Colon (tissue), 2 donors: Measurements from ENCODE around the gene ATRAID.

Experiments
- FAIRE-seq: peaks from 2 replicates; lab custom pipeline; 2012; peaks lifted over from hg19 to GRCh38; lab: Jason Lieb, UNC
- donor health status: control.
- donor health status: control.

The ATRAID gene

GRCh38 chr2:27220091-27220490, 8.2 kb downstream of the ATRAID start:
- FAIRE-seq: no peak

DNA sequence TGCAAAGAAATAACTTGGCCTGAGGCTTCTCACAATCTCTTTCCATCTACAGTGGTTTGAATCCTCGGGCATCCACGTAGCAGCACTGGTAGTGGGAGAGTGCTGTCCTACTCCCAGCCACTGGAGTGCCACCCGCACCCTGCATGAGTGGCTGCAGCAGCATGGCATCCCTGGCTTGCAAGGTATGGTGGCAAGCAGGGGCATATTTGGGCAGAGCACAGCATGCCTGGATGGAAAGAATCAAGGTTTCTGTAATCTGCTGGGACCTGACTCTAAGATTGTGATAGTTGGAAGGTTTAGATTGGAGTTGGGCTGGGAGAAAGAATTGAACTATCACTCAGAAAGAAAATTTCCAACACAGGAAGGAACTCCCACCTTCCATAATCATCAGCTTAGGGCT, 9.3 kb downstream of the ATRAID start:
- FAIRE-seq: no peak

DNA sequence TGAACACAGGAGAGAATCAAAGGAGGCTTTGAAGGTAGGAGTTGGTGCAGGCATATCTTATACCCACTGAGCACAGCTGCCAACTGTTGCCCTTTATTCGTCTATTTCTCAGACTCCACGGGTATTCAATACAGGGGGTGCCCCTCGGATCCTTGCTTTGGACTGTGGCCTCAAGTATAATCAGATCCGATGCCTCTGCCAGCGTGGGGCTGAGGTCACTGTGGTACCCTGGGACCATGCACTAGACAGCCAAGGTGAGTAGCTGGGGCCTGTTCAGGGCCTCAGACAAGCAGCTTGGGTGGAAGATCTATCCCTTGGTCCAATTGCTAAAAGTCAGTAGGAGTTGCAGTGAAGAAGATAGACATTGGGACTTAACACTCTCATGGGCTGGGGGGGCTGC, 10.6 kb downstream of the ATRAID start:
- no peak for FAIRE-seq

DNA sequence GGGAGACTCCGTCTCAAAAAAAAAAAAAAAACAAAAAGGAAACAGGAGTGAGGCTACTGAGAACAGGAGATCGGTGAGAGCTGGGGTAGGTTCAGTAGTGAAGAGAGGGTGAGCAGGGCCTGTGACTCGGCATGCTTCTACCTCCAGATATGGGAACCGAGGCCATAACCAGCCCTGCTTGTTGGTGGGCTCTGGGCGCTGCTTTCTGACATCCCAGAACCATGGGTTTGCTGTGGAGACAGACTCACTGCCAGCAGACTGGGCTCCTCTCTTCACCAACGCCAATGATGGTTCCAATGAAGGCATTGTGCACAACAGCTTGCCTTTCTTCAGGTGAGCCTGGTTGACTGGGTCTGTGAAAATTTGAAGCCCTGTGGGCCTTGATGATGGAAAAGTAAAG, 11.6 kb downstream of the ATRAID start:
- FAIRE-seq: no peak

GRCh38 chr2:27225526-27225925, 13.7 kb downstream of the ATRAID start:
- FAIRE-seq: no peak

- FAIRE-seq: no peak
Measured at GRCh38 chr2:27227501-27227900, 15.7 kb downstream of the ATRAID start.

- no peak for FAIRE-seq
Measured at GRCh38 chr2:27231921-27232320, 20.1 kb downstream of the ATRAID start.

- no peak for FAIRE-seq
Measured at GRCh38 chr2:27233341-27233740, 21.5 kb downstream of the ATRAID start.

- FAIRE-seq: no peak
Measured at GRCh38 chr2:27236136-27236535, 24.3 kb downstream of the ATRAID start.

DNA sequence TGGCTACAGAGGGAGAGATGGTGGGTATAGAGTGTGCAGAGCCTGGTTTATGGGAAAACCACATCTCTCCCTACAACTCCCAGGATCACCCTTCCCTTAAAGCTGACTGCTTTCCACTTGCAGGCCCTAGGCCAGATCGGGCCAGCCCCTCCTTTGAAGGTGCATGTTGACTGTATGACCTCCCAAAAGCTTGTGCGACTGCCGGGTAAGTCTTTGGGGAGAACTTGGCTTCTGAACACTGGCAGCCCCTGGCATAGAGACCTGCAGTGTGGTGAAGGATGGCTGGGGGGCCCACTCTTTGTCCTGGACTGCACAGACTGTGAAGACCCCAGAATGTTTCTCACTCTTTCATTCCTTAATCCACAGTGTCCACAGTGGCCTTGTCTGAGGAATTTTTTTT, 24.8 kb downstream of the ATRAID start:
- FAIRE-seq: no peak

- FAIRE-seq: no peak
Measured at GRCh38 chr2:27237341-27237945, 25.6 kb downstream of the ATRAID start.

GRCh38 chr2:27238976-27239375, 27.1 kb downstream of the ATRAID start:
- FAIRE-seq: no peak

DNA sequence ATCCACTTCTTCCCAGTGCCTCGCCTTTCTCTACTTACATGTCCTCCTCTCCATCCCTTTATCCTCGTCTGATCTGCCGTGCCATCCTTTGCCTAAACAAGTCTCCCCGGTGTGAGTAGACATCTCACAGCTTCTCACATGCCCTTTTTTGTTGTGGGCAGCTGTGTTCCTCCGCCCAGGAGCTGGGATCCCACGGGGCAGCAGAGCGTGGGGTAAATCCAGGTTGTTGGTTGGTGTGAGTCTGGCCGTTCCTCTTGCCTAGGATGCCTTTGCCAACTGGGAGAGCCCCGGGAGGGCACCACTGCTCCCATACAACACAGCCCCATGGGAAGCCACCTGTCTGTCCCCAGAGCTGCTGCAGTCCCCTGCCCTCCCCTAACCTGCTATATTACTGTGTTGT, 28.6 kb downstream of the ATRAID start:
- FAIRE-seq: no peak

- no peak for FAIRE-seq
Measured at GRCh38 chr2:27241761-27242613, 30.1 kb downstream of the ATRAID start.

- FAIRE-seq: no peak
Measured at GRCh38 chr2:27242614-27242951, 30.7 kb downstream of the ATRAID start.

DNA sequence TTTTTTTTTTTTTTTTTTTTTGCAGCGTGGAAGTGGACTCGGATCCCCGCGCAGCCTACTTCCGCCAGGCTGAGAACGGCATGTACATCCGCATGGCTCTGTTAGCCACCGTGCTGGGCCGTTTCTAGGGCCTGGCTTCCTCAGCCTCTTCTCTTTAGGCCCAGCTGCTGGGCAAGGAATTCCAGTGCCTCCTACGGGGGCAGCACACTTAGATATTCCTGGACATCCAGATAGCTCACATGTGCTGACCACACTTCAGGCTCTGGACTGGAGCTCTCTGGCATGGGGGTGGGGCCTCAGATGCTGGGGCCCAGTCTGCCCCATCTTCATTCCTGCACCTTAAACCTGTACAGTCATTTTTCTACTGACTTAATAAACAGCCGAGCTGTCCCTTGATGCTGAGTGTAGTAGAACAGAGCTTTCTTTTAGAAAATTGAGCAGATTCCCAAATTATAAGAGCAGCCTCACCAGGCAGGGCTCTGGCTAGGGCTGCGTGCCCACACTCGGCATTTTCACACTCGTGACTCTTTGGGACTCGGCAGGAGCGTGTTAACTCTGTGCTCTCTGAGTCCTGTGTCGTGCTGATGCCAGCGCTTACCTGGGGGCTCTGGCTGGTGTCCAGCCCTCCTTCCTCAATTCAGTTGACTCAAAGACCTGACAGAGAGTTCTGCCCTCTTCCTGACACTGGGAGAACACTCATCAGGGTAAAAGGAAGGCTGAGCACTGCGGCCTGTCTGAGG, 31.7 kb downstream of the ATRAID start:
- no peak for FAIRE-seq

- no peak for FAIRE-seq
Measured at GRCh38 chr2:27245116-27245515, 33.3 kb downstream of the ATRAID start.

DNA sequence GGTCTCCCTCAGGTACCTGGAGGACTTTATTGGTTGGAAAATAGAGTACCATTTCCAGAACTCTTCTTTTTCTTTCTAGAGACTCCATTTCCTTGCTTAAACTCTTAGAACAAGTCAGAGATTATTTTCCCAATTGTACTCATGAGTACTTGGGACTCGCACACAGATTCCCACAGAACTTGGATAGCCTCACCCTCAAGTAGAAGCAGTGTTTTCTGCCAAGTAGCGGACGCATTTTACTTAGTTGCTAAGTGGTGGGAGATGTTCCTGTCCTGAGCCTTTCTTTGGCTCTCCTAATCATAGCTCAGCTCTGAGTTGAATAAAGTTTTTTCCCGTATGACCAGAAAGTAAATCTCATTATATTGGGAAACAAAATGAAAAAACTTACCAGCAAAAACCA, 33.8 kb downstream of the ATRAID start:
- no peak for FAIRE-seq

DNA sequence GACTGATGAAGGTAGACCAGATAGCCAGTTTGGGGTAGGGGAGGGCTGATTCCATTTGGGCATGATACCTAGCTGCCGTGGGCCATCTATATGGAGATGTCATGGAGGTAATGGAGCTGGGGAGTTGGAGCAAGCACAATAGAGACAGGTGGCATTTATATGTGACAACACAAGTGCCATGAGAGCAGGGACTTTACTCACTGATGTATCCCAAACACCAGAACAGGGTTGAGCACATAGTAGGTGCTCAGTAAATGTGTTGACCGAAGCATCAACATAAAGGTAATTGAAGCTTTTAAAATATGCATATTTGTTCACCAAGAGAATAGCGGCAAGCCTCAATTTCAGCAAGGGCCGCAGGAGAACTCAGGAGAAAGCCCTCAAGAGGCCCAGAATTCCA, 36.1 kb downstream of the ATRAID start:
- FAIRE-seq: no peak

DNA sequence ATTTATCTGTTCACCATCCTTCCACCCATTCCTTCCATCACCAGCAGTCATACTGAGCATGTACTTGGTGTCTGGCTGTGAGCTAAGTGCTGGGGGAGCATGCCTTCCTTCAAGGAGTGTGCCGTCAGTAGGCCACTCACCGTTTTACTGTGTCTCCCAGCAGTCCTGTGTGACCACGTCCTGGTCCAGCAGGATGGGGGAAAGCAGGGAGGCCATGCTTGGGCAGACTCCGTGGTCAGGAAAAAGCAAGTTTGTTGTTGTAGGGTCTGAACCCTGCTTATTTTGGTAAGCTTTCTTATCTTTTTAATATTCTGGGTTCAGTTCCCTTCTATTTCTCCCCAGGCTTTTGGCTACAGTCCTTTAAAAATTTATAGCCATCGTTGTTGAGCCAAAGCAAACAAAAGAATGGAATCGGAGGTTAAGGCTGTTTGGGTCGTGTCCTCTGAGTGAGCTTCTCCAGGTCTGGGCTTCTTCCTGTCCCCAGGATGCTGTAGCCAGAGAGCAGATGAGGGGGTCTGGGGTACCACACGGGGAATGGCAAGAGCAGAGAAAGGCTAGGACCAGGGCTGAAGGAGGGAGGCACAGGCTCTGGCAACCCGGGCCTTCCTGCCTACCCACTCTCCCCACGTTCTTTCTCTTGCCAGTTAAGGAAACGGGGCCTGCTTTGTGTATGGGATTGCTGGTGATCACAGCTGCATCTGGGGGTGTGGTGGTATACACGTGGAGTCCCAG, 37.5 kb downstream of the ATRAID start:
- no peak for FAIRE-seq

GRCh38 chr2:27249891-27250651, 38.2 kb downstream of the ATRAID start:
- no peak for FAIRE-seq
